ENCODE data around the gene CACNG5. TPM values are rescaled to one million over a fixed set of nuclear protein-coding genes. Genes with fewer than 3 reads are reported as not detected.
A peak's percentile ranks its signal among the peaks of the same experiment; 100 is the strongest.

Gene CACNG5
- total RNA-seq, 1 experiment from 2014 or later: 0.21 TPM

GRCh38 chr17:66829386-66829864, 5.5 kb upstream of the CACNG5 start:
- no TSS peak for BruUV-seq (replicated peaks)
- H3K27me3 ChIP-seq (ENCODE audit: control insufficient read depth, insufficient read depth, low read length): no peaks in the 10 kb centered on the region
- CTCF ChIA-PET: no interaction called here
- ATAC-seq (peak; percentile 85), DNase-seq (ENCODE audit: low read depth, low spot score) (no peak)
- no peak overlapping the region for H3K4me3 ChIP-seq (ENCODE audit: low read depth in 2 of 2, low read length in 2 of 2)
- TF ChIP-seq REST (IDR thresholded peaks at IDR 0.05; ENCODE audit: insufficient read depth in 1 of 2, low read depth in 2 of 2, low read length in 1 of 2) (peak; percentile 95), POLR2AphosphoS5 (IDR thresholded peaks at IDR 0.05; ENCODE audit: low read depth, low read length) (no peak)
- no peaks in the 10 kb centered on the region for H3K9me3 ChIP-seq (ENCODE audit: control insufficient read depth, insufficient read depth, low read depth, low read length)
- no peaks in the 10 kb centered on the region for H3K4me1 ChIP-seq (ENCODE audit: control insufficient read depth, insufficient read depth, low read length)
- intact Hi-C loops (cut with micrococcal nuclease; ENCODE audit: unreplicated experiment): no loop called here
- POLR2A ChIA-PET: no interaction called here
- H3K36me3 ChIP-seq (ENCODE audit: control insufficient read depth, insufficient read depth, low read length): no peaks in the 10 kb centered on the region
- in situ Hi-C loops (cut with HindIII; ENCODE audit: low pct_unique_long_range_greater_than_20kb, low sequenced_read_pairs): no loop called here
- no peak overlapping the region for H3K27ac ChIP-seq (ENCODE audit: low read length)

- no peaks in the 10 kb centered on the region for H3K4me1 ChIP-seq (ENCODE audit: control insufficient read depth, insufficient read depth, low read length)
- intact Hi-C loops (cut with micrococcal nuclease; ENCODE audit: unreplicated experiment): no loop called here
- CTCF ChIA-PET: no interaction called here
- POLR2A ChIA-PET: no interaction called here
- in situ Hi-C loops (cut with HindIII; ENCODE audit: low pct_unique_long_range_greater_than_20kb, low sequenced_read_pairs): no loop called here
- no peaks in the 10 kb centered on the region for H3K27me3 ChIP-seq (ENCODE audit: control insufficient read depth, insufficient read depth, low read length)
- no peaks in the 10 kb centered on the region for H3K36me3 ChIP-seq (ENCODE audit: control insufficient read depth, insufficient read depth, low read length)
- BruUV-seq (replicated peaks): no TSS peak
- ATAC-seq (no peak; the same call in 1 of the 2 replicates), DNase-seq (ENCODE audit: low read depth, low spot score) (no peak)
- no peak overlapping the region for H3K27ac ChIP-seq (ENCODE audit: low read length)
- no peak overlapping the region for H3K4me3 ChIP-seq (ENCODE audit: low read depth in 2 of 2, low read length in 2 of 2)
- TF ChIP-seq POLR2AphosphoS5 (IDR thresholded peaks at IDR 0.05; ENCODE audit: low read depth, low read length) (no peak), REST (IDR thresholded peaks at IDR 0.05; ENCODE audit: insufficient read depth in 1 of 2, low read depth in 2 of 2, low read length in 1 of 2) (no peak; a peak in 1 of 4 replicates), TCF7L2 (IDR thresholded peaks at IDR 0.05; ENCODE audit: low read depth, low read length) (no peak), CTCF (IDR thresholded peaks at IDR 0.05) (no peak), SIN3A (IDR thresholded peaks at IDR 0.05; ENCODE audit: borderline replicate concordance, insufficient read depth, low read depth, low read length) (no peak)
- H3K9me3 ChIP-seq (ENCODE audit: control insufficient read depth, insufficient read depth, low read depth, low read length): no peaks in the 10 kb centered on the region
Measured at GRCh38 chr17:66829883-66830282, 5.0 kb upstream of the CACNG5 start.

All from Panc1 (cell line).